Fibroblast of skin of abdomen (primary cell): Measurements from ENCODE around the gene FABP1.

ENCODE experiments used
- DNase-seq: peaks from one replicate; pipeline ENCODE4 v3.0.0-alpha.2; 2013

Gene FABP1

DNA sequence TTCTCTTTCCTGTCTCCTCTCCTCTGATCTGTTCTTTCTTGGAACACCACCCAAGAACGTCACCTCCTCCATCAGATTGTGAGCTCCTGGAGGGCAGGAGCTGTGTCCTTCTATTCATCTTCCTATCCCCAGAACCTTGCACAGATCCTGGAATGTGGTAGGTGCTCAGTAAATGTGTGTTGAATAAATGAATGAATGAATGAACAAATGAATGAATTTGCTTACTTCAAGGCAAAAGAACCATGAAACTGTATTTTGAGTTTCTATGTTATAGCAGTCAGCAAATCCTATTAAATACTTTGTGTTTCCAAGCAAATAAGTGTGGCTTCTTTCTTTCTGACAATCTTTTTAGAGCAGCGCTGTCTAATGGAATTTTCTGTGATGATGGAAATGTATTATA, 14.8 kb downstream of the FABP1 start:
- no peak for DNase-seq

DNA sequence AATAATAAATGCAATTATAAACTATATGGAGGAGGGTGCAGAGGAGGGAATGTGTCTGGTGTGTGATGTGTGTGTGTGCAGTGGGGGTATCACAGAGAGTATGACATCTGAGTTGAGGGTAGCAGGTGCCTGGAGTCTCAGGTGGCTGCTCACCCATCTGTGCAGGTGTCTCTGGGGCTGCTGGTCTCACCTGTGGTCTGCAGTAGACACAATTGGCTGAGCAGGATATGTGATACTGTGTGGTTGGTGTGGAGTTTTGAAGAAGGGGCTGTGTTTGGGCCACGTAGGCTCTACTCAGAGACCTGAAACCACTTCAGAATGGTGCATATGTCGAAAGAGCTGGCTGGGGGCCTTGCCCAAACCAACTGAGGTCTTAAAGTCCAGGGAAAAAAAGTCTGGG, 17.0 kb downstream of the FABP1 start:
- no peak for DNase-seq

DNA sequence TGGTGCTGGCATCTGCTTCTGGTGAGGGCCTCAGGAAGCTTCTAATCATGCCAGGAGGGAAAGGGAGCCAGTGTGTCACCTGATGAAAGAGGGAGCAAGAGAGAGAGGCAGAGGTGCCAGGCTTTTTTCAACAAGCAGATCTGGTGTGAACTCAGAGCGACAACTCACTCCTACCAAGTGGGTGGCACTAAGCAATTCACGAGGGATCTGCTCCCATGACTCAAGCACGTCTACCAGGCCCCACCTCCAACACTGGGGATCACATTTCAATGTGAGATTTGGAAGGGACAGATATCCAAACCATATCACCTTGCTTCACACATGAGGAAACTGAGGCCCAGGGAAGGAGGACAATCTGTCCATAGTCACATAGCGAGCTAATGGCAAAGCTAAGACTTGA, 19.1 kb downstream of the FABP1 start:
- DNase-seq = no peak

DNA sequence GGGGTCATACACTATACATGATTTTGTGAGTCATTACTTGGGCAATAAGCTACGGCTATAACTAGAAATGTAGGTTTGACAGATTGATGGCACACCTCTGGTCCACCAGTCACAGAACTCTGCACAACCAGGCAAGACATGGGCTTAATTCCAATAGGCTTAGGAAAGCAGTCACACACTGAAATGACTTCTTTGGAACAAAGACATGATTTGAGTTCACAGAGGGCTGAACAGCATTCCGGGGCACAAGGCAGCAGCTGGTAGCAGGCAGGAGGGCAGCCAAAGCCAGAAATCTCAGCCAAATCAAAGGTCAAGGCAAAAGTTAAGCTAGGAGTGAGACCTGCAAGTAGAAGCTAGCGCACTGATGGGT, 27.4 kb downstream of the FABP1 start:
- DNase-seq = no peak

DNA sequence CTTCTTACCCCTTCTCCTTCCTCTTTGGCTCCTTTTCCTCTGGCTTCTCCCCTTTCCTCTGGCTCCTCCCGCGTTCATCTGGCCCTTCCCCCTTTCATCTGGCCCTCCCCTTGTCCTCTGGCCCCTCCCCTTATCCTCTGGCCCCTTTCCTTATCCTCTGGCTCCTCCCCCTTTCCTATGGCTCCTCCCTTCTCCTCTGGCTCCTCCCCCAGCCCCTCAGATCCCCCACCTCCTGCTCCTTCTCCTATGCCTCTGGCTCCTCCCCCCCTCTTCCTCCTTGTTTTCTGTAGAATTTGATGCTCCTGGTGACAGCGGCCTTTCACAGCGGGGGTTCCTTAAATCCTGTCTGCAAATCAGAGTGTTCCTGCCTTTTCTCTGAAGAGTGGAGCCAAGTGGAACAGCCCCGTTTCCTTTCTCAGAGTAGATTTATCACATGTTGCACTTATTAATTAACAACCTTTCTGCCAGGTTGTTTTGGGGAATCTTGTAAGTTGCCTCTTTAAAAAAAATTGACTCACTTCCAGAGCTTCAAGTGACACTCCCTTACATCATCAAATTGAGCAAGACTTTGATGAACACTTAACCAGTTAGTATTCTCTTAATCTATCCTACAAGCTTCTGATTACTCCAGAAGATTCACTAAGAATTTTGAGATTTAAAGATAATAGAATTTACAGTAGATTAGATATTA, 27.9 kb downstream of the FABP1 start:
- DNase-seq = peak; percentile 21

DNA sequence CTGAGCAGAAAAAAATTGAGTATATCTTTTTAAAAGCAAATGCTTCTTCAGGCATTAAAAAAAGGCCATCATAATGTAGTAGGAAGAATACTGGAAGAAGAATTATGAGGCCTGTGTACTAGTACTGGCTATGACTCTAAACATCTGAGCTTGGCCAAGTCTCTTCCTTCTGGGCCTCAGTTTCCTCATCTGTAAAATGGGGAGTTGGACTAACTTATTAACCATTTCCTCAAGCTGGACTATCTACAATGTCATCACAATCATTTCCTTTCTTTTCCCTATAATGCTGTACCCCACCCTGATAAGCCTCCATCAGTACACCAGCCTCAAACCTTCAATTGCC, 29.3 kb downstream of the FABP1 start:
- no peak for DNase-seq

DNA sequence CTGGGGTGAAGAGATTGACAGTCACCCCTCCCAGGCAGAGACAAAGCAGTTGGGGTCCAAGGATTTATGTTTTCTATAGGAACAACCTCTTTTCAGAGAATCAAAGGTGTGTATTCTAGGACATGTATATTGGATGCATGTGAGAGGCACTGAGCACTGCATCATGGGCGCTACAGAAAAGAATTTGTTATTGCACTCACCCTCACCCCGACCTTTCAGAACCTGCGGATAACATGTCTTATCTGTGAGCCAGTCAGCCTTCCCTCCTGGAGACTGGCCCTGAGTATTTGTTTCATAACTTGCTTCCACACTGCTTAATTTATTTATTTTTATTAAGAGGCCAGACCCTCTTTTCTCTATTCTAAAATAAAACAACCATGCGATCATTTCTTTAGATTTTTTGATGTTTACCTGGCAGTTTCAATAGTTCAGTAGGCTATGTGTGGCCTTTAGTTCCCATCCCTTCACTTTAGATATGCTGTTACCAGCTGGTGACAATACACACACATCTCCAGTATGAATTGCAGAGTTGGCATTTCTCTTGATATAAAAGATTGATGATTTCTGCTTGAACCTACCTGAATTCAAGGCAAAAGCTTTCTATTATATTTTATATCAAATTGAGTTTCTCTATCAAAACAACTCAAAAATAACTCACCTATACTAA, 29.8 kb downstream of the FABP1 start:
- no peak for DNase-seq

DNA sequence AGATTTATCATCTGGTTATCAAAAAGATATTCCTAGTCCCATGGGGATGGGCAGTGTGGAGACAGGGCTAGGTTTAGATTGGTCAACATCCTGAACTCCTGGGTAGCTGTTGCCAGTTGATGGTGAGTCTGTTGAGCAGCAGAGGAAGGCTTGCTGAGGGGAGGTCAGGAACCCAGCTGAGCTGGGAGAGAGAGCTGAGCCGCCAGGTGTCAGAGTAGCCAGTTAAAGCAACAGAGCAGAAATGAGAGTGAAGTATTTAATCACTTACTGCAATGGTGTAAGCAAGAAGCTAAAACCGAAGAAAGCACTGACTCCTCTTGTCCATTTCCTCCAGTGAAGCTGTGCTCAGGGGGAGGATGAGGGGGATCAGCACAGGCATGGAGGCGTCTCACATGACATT, 30.7 kb downstream of the FABP1 start:
- DNase-seq = no peak

DNA sequence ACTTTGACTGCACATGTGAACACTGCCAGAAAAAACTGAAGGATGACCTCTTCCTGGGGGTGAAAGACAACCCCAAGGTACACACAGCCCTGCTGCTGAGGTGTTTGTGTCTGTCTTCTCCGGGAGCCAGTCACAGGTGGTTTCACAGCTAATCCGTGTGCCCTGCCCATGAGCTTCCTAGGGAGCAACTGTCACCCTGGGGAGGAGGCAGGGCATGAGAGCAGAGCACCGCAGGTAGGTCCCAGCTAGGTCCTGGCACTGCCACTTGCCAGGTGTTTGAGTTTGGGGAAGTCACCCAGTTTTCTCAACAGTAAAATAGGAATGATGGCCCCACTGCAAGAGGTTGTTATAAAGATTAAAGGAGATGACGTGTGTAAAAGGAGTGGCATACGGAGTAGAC, 31.2 kb downstream of the FABP1 start:
- DNase-seq = no peak

DNA sequence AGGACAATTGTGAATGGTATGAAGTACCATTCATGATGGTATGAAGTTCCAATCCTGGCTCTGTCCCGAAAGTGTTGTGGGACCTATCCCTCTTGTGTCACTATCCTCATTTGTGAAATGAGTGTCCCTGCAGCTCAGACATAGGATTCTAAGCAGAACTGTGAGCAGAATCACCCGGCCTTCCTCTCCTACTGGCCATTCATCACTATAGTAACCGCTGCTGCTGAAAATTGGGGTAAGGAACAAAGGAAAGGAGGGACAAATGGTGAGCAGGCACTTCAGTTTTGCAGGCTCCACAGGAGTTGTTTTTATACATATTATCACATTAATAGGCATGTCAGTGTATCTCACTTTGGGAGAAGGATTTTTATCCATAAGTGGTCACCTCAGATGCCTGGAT, 32.8 kb downstream of the FABP1 start:
- no peak for DNase-seq

DNA sequence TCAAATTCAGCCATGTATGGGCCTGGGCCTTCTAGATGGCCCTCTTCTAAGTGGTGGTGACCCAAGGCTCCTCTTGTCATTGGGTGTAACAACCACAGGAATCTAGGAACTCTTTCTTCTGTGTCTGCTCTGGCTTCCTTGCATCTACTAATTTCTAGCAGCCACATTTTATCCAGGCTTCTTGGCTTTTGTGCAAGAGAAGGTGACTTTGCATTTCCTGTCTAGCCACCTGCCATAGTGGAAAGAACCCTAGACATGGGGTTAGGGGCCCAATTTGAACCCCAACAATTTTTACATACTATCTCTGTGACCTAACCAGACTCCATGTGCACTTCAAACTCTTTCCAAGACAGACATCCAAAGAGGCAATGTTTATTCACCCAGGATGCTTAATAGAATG, 35.1 kb downstream of the FABP1 start:
- DNase-seq = no peak

DNA sequence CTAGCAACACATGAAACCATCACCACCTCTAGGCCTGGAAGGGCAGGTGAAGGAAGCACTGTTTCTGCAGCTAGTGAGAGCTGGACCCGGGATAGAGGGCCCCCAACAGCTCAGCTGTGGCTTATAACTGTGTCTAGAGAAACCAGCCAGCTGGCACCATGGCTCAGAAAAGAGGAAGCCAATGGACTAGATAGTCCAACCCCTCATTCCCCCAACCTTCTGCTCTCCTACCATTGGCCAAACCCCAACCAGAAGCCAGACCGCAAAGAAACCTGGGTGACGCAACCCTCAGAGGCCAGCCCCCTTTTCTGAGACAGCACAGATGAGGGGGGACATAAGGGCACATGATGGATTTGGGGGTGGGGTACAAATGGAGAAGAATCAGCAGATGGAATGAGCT, 35.9 kb downstream of the FABP1 start:
- no peak for DNase-seq

DNA sequence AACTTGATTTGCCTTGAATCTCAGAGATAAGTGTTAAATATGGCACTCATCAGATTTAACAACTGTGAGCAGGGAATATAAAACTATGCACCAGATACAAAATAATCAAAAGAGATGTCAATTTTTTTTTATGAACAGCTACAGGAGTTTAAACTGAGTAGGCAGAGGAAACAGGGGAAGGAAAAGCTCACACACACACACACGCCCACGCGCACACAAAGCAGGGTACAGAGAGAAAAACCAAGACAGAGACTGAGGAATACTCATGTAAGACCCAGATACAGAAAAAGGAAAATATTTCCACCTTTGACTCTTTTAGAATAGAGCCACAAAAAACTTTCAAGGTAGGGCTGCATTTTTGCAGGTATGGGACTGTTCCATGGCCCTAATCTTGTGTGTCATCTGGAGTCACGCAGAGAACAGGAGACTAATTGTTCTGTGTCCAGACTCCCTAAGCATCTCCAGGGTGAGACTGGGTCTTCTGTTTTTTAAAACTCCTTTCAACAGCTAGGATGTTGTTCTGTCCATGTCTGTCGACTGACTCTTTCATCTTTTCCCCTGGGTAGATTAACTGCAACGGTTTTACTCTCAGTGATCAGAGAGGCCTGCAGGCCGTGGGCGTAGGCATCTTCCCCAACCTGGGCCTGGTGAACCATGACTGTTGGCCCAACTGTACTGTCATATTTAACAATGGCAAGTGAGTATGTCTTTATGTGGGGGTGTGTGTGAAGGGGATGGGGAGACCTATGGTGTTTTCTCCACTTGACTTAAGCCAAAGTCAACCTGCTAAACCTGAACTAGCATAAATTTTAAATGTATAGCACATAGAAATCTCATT, 37.2 kb downstream of the FABP1 start:
- no peak for DNase-seq

DNA sequence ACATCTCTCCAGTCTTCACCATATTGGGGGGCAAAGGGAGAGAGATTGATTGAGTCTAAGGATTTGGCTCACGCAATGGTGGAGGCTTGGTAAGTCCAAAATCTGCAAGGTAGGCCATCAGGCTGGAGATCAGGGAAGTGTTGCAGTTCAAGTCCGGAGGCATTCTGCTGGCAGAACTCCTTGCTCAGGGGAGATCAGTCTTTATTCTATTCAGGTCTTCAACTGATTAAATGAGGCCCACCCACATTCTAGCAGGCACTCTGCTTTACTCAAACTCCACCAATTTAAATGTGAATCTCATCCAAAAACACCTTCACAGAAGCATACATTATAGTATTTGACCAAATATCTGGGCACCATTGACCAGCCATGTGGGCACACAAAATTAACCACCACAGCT, 38.9 kb downstream of the FABP1 start:
- DNase-seq = no peak

DNA sequence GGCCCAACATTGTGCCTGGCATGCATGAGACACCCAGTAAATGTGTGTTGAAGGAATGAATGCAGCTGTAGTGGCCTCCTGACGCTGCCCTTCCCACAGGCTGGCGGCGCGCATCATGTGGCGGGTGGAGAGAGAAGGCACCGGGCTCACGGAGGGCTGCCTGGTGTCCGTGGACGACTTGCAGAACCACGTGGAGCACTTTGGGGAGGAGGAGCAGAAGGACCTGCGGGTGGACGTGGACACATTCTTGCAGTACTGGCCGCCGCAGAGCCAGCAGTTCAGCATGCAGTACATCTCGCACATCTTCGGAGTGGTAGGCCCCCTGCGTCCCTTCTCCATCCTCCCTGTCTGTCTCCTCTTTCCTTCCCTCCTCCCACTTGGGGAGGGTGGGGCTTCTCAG, 40.1 kb downstream of the FABP1 start:
- no peak for DNase-seq

DNA sequence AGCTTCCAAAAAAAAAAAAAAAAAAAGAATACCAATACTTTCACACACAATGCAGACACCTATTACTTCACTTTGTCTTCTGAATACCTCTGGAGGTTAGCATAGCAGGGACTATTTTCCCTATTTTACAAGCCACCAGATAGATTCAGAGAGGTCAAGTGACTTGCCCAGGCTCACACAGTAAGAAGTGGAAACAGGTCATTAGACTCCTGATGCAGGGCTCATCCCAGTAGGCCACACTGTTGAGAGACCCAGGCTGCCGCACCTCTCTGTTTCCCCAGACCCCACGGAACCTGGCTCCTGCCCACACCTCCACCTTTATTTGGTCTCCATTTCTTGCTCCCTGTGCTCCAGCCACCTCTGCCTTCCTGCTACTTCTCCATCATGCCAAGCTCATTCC, 40.8 kb downstream of the FABP1 start:
- DNase-seq = no peak

DNA sequence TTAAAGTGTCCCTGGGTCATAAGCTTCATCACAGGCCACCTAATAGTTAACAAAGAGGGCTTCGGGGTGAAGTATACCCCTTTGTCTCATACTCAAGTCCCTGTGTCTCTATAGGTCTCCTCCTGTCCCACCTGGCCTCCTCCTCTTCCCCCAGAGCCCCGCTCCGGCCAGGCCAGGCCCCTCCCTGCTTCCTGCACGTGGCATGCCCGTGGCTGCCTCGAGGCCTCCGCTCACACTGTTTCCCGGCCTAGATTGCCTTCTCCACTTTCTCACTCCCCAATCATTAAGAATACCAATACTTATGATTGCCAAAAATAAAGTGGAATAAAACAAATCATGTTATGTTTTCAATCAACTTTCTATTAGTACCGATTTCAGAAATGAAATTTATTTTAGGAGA, 41.5 kb downstream of the FABP1 start:
- no peak for DNase-seq

DNA sequence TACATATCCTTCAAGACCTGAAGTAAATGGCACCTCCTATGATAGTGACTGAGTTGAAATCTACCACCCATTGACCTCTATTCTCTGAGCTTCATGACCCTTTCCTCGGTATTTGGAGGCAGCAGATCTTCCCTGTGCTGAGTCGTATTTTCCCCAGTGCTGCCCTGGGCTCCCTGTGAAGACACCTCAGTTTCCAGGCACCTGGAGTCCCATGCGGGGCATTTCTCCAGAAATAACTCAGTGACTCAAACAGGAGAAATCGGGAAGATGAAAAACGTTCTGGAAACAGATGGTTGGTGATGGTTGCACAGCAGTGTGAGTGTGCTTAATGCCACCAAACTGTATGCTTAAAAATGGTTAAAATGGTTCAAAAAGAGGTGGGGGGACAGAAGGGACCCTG, 42.3 kb downstream of the FABP1 start:
- no peak for DNase-seq

DNA sequence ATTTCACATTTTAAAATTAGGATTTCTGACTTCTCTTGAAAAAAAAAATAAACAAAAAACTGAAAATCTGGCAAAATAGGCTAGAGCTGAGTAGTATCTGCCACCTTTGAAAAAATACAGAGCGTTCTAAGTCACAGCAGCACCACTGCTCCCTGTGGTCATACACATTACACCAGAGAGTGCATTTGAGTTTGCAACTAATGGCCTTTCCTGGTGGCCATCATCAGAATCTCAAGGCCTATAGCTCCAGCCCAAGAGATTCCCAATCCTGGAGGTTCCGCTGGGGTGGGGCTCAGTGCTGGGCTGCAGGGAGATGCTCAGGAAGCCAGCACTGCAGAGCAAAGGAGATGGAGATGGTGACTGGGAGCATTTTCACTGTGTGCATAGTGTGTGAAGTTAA, 42.8 kb downstream of the FABP1 start:
- no peak for DNase-seq

DNA sequence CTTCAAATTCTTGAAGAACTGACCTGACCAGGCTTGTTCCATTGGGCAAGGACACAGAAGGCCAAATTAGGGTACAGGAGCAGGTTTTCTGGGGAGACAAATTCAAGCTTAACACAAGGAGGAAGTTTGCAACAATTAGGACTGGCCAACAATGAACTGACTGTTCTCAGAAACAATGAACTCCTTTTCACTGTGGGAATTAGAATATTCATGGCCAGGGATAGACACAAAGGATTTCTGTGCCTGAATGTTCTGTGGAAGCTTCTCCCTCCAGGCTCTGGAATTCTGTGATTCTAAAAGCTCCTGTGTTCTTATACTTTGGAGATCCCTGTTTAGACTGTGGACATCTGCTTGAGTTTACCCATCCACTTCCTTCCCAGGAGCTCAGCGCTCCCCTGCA, 45.1 kb downstream of the FABP1 start:
- no peak for DNase-seq

DNA sequence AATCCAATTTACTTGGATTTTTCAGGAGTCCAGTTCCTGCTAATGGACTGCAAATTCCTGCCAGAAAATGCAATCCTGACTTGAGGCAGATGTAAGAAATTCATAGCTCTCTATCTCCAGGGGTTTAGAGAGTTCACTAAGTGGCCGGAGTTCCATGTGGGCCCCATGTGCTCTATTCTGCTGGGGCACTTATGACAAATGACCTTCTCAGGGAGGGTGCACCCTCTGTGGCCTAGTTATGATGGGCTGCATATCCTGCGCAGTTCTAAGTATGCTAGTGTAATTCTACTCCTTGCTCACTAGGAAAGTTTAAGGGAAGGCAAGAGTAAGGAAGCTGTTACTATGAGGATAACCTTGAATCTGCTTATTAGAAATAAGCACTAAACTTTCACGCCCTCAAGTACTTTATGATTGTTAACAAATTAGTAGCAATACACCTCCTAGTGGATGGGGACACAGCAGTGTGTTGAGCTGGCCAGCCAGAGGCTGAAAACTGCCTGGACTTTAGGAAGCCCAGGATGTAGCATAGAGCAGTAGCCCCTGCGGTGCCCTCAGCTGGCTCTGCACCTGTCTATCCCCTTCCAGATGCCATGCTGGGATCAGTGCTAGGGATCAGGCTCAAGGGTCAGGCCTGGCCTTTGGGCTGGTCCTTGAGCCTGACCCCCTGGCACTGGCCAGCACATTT, 45.8 kb downstream of the FABP1 start:
- DNase-seq = no peak

DNA sequence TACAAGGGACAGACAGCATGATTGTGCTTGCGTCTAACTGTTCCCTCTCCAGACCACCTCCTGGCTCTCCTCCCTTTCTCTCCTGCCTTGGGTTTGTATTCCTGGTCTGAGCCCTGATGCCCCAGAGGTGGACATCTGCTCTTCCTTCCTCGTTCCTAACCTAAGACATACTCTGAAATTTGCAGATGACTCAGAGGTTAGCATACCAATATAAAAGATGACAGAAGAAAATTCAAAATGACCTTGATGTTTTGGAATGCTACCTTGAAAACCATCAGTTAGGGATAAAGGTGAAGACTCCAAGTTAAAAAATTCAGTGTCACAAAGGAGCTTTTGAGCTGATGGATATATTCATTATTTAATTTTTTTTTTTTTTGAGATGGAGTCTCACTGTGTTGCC, 47.3 kb downstream of the FABP1 start:
- DNase-seq = no peak

DNA sequence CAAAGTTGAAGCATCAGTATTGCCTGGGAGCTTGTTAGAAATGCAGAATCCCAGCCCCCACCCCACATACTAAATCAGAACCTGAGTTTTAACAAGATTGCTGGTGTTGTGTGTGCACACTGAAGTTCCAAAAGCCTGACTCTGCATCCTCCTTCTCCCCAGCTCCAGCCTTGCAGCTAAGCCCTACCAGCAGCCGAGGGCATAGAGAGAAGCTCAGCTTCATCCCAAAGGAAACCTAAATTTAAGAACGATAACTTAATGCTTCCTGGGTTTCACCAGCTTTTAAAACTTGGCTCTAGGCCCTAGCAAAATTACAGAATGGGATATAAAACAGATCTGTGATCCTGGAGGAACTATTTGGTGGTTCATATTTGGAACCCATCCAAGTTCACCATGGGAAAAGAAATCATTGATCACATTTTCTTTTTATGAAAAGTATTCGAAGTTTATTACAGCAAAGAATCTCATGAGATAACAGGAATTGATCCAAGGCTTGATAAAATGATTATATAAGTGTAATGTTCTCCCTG, 49.2 kb downstream of the FABP1 start:
- DNase-seq = peak; percentile 13
